HEK293 (cell line): Measurements from ENCODE around the gene SUGP2.

Experiments used
- BCL11A ChIP-seq: fragments of 450-650 bp; formaldehyde crosslinking; IDR thresholded peaks from 2 replicates; pipeline ENCODE4 v1.5.1; 2016; ENCODE audit warnings: low read depth, missing biosample characterization, missing genetic modification characterization
- ZIC2 ChIP-seq: fragments of 450-650 bp; formaldehyde crosslinking; IDR thresholded peaks from 2 replicates; pipeline ENCODE4 v1.5.1; 2016; ENCODE audit warnings: missing biosample characterization, missing genetic modification characterization
- ZNF146 ChIP-seq: fragments of 450-650 bp; formaldehyde crosslinking; IDR thresholded peaks from 2 replicates; pipeline ENCODE4 v1.5.1; 2016; ENCODE audit warnings: missing biosample characterization, missing genetic modification characterization
- ZNF155 ChIP-seq: fragments of 450-650 bp; formaldehyde crosslinking; IDR thresholded peaks from 2 replicates; pipeline ENCODE4 v1.5.1; 2016; ENCODE audit warnings: missing biosample characterization, missing genetic modification characterization
- ZNF16 ChIP-seq: fragments of 450-650 bp; formaldehyde crosslinking; IDR thresholded peaks from 2 replicates; pipeline ENCODE4 v1.5.1; 2016; ENCODE audit warnings: low read depth, missing biosample characterization, missing genetic modification characterization
- ZNF184 ChIP-seq: fragments of 450-650 bp; IDR thresholded peaks from 2 replicates; pipeline ENCODE4 v1.5.1; 2018; ENCODE audit warnings: missing biosample characterization, mild to moderate bottlenecking, missing genetic modification characterization
- ZNF335 ChIP-seq: fragments of 450-650 bp; formaldehyde crosslinking; conservative IDR thresholded peaks from 2 replicates; pipeline ENCODE4 v1.5.1; 2016; ENCODE audit warnings: missing biosample characterization, missing genetic modification characterization
- ZNF530 ChIP-seq: fragments of 450-650 bp; formaldehyde crosslinking; IDR thresholded peaks from 2 replicates; pipeline ENCODE4 v1.5.1; 2016; ENCODE audit warnings: low read depth, missing biosample characterization, missing genetic modification characterization
- ZNF558 ChIP-seq: fragments of 450-650 bp; formaldehyde crosslinking; IDR thresholded peaks from 2 replicates; pipeline ENCODE4 v1.5.1; 2016; ENCODE audit warnings: missing biosample characterization, missing genetic modification characterization
- ZNF600 ChIP-seq: fragments of 450-650 bp; formaldehyde crosslinking; IDR thresholded peaks from 2 replicates; pipeline ENCODE4 v1.5.1; 2016; ENCODE audit warnings: missing biosample characterization, missing genetic modification characterization
- ZNF626 ChIP-seq: fragments of 450-650 bp; sonication (Bioruptor Pico); formaldehyde crosslinking; IDR thresholded peaks from 2 replicates; pipeline ENCODE4 v1.5.1; 2018; ENCODE audit warnings: missing biosample characterization, missing genetic modification characterization, inconsistent platforms
- ZNF837 ChIP-seq: fragments of 450-650 bp; formaldehyde crosslinking; IDR thresholded peaks from 2 replicates; pipeline ENCODE4 v1.5.1; 2016; ENCODE audit warnings: missing biosample characterization, missing genetic modification characterization
- TF ChIP-seq, protein P1 (sequence below): fragments of 450-650 bp; formaldehyde crosslinking; IDR thresholded peaks from 2 replicates; pipeline ENCODE4; 2016; ENCODE audit warnings: missing biosample characterization, missing genetic modification characterization
- TF ChIP-seq, protein P2 (sequence below): fragments of 450-650 bp; formaldehyde crosslinking; IDR thresholded peaks from 2 replicates; pipeline ENCODE4 v1.5.1; 2016; ENCODE audit warnings: missing biosample characterization, missing genetic modification characterization, low read depth
- TF ChIP-seq, protein P3 (sequence below): fragments of 450-650 bp; formaldehyde crosslinking; IDR thresholded peaks from 2 replicates; pipeline ENCODE4 v1.5.1; 2016; ENCODE audit warnings: missing biosample characterization, missing genetic modification characterization
- TF ChIP-seq, protein P4 (sequence below): sonication (generic); formaldehyde crosslinking; IDR thresholded peaks from 2 replicates; pipeline ENCODE4 v1.8.1; 2022; ENCODE audit warnings: mild to moderate bottlenecking, moderate library complexity, missing genetic modification reagents
- TF ChIP-seq, protein P5 (sequence below): fragments of 450-650 bp; formaldehyde crosslinking; IDR thresholded peaks from 2 replicates; pipeline ENCODE4 v1.5.1; 2016; ENCODE audit warnings: missing biosample characterization, missing genetic modification characterization, borderline replicate concordance
- TF ChIP-seq, protein P6 (sequence below): fragments of 450-650 bp; formaldehyde crosslinking; IDR thresholded peaks from 2 replicates; pipeline ENCODE4 v1.5.1; 2016; ENCODE audit warnings: missing biosample characterization, missing genetic modification characterization
- TF ChIP-seq, protein P7 (sequence below): fragments of 450-650 bp; formaldehyde crosslinking; conservative IDR thresholded peaks from 2 replicates; pipeline ENCODE4 v1.5.1; 2016; ENCODE audit warnings: low read depth, missing biosample characterization, missing genetic modification characterization
- TF ChIP-seq, protein P8 (sequence below): fragments of 450-650 bp; IDR thresholded peaks from 2 replicates; pipeline ENCODE4 v1.5.1; 2018; ENCODE audit warnings: missing biosample characterization, missing genetic modification characterization
- TF ChIP-seq, protein P9 (sequence below): fragments of 450-650 bp; formaldehyde crosslinking; IDR thresholded peaks from 2 replicates; pipeline ENCODE4 v1.5.1; 2016; ENCODE audit warnings: missing biosample characterization, missing genetic modification characterization

Gene SUGP2

DNA sequence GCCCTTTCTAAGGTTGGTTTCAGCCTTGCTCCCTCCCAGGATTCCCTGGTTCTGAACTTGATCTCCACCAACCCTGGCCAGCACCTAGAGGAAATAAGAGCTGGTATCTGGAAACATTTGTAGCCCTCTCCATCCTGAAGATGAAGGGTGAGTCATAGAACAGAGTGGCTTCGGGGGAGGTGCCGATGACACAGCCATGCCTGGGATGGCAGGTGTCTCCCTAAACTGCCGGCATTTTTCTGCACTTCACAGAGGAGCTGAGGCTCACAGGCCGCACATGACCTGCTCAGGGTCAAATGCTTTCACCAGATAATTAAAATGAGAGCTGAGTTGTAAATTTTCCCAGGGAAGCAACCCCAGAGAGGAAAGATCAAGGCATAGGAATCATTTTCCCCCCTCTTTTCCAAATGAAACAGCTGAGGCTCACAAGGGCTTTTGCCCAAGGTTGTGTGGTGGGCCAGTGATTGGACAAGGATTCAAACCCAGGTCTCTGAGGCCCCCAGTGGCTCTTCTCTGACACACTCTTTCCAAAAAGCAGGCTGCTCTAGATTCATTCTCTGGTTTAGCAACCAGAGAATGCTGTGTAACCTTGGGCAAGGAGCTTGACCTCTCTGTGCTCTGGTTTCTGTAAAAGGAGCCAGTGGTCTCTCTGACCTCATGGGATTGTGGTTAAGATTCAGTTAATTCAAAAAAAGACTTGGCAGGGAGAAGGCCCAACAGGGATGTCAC is 29.3 kb upstream of the SUGP2 start (continued):
- TF ChIP-seq, protein P1, sequence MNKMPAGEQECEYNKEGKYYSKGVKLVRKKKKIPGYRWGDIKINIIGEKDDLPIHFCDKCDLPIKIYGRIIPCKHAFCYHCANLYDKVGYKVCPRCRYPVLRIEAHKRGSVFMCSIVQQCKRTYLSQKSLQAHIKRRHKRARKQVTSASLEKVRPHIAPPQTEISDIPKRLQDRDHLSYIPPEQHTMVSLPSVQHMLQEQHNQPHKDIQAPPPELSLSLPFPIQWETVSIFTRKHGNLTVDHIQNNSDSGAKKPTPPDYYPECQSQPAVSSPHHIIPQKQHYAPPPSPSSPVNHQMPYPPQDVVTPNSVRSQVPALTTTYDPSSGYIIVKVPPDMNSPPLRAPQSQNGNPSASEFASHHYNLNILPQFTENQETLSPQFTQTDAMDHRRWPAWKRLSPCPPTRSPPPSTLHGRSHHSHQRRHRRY (tag by site-specific recombination): no peak
- TF ChIP-seq, protein P2, sequence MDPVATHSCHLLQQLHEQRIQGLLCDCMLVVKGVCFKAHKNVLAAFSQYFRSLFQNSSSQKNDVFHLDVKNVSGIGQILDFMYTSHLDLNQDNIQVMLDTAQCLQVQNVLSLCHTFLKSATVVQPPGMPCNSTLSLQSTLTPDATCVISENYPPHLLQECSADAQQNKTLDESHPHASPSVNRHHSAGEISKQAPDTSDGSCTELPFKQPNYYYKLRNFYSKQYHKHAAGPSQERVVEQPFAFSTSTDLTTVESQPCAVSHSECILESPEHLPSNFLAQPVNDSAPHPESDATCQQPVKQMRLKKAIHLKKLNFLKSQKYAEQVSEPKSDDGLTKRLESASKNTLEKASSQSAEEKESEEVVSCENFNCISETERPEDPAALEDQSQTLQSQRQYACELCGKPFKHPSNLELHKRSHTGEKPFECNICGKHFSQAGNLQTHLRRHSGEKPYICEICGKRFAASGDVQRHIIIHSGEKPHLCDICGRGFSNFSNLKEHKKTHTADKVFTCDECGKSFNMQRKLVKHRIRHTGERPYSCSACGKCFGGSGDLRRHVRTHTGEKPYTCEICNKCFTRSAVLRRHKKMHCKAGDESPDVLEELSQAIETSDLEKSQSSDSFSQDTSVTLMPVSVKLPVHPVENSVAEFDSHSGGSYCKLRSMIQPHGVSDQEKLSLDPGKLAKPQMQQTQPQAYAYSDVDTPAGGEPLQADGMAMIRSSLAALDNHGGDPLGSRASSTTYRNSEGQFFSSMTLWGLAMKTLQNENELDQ: no peak
- TF ChIP-seq ZNF558 (tag by site-specific recombination) (no peak), ZNF335 (tag by site-specific recombination) (peak; percentile 84), ZNF600 (tag by site-specific recombination) (peak; percentile 76), ZNF837 (tag by site-specific recombination) (no peak), ZNF184 (tag by site-specific recombination) (no peak), ZNF626 (tag by site-specific recombination) (no peak), ZNF16 (tag by site-specific recombination) (no peak), ZNF530 (tag by site-specific recombination) (no peak), ZNF146 (tag by site-specific recombination) (no peak), BCL11A (tag by site-specific recombination) (no peak), ZIC2 (tag by site-specific recombination) (no peak), ZNF155 (tag by site-specific recombination) (no peak)
- TF ChIP-seq, protein P3, sequence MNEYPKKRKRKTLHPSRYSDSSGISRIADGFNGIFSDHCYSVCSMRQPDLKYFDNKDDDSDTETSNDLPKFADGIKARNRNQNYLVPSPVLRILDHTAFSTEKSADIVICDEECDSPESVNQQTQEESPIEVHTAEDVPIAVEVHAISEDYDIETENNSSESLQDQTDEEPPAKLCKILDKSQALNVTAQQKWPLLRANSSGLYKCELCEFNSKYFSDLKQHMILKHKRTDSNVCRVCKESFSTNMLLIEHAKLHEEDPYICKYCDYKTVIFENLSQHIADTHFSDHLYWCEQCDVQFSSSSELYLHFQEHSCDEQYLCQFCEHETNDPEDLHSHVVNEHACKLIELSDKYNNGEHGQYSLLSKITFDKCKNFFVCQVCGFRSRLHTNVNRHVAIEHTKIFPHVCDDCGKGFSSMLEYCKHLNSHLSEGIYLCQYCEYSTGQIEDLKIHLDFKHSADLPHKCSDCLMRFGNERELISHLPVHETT: no peak
- TF ChIP-seq, protein P4, sequence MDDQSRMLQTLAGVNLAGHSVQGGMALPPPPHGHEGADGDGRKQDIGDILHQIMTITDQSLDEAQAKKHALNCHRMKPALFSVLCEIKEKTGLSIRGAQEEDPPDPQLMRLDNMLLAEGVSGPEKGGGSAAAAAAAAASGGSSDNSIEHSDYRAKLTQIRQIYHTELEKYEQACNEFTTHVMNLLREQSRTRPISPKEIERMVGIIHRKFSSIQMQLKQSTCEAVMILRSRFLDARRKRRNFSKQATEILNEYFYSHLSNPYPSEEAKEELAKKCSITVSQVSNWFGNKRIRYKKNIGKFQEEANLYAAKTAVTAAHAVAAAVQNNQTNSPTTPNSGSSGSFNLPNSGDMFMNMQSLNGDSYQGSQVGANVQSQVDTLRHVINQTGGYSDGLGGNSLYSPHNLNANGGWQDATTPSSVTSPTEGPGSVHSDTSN (CRISPR knock-in tag): no peak
- TF ChIP-seq, protein P5, sequence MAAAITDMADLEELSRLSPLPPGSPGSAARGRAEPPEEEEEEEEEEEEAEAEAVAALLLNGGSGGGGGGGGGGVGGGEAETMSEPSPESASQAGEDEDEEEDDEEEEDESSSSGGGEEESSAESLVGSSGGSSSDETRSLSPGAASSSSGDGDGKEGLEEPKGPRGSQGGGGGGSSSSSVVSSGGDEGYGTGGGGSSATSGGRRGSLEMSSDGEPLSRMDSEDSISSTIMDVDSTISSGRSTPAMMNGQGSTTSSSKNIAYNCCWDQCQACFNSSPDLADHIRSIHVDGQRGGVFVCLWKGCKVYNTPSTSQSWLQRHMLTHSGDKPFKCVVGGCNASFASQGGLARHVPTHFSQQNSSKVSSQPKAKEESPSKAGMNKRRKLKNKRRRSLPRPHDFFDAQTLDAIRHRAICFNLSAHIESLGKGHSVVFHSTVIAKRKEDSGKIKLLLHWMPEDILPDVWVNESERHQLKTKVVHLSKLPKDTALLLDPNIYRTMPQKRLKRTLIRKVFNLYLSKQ (tag by site-specific recombination): no peak
- TF ChIP-seq, protein P6, sequence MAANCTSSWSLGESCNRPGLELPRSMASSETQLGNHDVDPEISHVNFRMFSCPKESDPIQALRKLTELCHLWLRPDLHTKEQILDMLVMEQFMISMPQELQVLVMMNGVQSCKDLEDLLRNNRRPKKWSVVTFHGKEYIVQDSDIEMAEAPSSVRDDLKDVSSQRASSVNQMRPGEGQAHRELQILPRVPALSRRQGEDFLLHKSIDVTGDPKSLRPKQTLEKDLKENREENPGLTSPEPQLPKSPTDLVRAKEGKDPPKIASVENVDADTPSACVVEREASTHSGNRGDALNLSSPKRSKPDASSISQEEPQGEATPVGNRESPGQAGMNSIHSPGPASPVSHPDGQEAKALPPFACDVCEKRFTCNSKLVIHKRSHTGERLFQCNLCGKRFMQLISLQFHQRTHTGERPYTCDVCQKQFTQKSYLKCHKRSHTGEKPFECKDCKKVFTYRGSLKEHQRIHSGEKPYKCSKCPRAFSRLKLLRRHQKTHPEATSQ (tag by site-specific recombination): no peak
- TF ChIP-seq, protein P7, sequence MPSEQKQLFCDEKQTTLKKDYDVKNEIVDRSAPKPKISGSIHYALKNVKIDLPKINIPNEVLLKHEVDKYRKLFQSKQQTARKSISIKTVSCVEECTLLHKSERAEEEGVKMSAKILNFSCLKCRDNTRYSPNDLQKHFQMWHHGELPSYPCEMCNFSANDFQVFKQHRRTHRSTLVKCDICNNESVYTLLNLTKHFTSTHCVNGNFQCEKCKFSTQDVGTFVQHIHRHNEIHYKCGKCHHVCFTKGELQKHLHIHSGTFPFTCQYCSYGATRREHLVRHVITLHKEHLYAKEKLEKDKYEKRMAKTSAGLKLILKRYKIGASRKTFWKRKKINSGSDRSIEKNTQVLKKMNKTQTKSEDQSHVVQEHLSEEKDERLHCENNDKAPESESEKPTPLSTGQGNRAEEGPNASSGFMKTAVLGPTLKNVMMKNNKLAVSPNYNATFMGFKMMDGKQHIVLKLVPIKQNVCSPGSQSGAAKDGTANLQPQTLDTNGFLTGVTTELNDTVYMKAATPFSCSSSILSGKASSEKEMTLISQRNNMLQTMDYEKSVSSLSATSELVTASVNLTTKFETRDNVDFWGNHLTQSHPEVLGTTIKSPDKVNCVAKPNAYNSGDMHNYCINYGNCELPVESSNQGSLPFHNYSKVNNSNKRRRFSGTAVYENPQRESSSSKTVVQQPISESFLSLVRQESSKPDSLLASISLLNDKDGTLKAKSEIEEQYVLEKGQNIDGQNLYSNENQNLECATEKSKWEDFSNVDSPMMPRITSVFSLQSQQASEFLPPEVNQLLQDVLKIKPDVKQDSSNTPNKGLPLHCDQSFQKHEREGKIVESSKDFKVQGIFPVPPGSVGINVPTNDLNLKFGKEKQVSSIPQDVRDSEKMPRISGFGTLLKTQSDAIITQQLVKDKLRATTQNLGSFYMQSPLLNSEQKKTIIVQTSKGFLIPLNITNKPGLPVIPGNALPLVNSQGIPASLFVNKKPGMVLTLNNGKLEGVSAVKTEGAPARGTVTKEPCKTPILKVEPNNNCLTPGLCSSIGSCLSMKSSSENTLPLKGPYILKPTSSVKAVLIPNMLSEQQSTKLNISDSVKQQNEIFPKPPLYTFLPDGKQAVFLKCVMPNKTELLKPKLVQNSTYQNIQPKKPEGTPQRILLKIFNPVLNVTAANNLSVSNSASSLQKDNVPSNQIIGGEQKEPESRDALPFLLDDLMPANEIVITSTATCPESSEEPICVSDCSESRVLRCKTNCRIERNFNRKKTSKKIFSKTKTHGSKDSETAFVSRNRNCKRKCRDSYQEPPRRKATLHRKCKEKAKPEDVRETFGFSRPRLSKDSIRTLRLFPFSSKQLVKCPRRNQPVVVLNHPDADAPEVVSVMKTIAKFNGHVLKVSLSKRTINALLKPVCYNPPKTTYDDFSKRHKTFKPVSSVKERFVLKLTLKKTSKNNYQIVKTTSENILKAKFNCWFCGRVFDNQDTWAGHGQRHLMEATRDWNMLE: no peak
- TF ChIP-seq, protein P8, sequence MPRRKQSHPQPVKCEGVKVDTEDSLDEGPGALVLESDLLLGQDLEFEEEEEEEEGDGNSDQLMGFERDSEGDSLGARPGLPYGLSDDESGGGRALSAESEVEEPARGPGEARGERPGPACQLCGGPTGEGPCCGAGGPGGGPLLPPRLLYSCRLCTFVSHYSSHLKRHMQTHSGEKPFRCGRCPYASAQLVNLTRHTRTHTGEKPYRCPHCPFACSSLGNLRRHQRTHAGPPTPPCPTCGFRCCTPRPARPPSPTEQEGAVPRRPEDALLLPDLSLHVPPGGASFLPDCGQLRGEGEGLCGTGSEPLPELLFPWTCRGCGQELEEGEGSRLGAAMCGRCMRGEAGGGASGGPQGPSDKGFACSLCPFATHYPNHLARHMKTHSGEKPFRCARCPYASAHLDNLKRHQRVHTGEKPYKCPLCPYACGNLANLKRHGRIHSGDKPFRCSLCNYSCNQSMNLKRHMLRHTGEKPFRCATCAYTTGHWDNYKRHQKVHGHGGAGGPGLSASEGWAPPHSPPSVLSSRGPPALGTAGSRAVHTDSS (tag by site-specific recombination): no peak
- TF ChIP-seq, protein P9, sequence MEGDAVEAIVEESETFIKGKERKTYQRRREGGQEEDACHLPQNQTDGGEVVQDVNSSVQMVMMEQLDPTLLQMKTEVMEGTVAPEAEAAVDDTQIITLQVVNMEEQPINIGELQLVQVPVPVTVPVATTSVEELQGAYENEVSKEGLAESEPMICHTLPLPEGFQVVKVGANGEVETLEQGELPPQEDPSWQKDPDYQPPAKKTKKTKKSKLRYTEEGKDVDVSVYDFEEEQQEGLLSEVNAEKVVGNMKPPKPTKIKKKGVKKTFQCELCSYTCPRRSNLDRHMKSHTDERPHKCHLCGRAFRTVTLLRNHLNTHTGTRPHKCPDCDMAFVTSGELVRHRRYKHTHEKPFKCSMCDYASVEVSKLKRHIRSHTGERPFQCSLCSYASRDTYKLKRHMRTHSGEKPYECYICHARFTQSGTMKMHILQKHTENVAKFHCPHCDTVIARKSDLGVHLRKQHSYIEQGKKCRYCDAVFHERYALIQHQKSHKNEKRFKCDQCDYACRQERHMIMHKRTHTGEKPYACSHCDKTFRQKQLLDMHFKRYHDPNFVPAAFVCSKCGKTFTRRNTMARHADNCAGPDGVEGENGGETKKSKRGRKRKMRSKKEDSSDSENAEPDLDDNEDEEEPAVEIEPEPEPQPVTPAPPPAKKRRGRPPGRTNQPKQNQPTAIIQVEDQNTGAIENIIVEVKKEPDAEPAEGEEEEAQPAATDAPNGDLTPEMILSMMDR: no peak
